Measurements from ENCODE around the gene ZNF385A. TPM values are rescaled to one million over a fixed set of nuclear protein-coding genes. Genes with fewer than 3 reads are reported as not detected.

ZNF385A gene
- total and polyA plus RNA-seq, 2 of the 13 experiments (the other 11 are each of a cell fraction or from before 2014, with no cell fraction given), result 0.44 to 0.67 TPM

GRCh38 chr12:54341378-54342300, 42.9 kb downstream of the ZNF385A start:
- Histone ChIP-seq H4K20me1 (ENCODE audit: insufficient read depth, low read length) (no peaks in the 10 kb centered on the region), H3K9me3 (ENCODE audit: low read length) (no peaks in the 10 kb centered on the region), H3K27ac (ENCODE audit: extremely low read length, insufficient read depth, low read length) (no peak overlapping the region), H3K4me1 (ENCODE audit: insufficient read depth, low read length) (peaks cover 49% of the 10 kb centered on the region), H3K27me3 (ENCODE audit: control insufficient read depth in 1 of 2, insufficient read depth in 2 of 2, low read length in 2 of 2) (no peaks in the 10 kb centered on the region), H3K4me2 (ENCODE audit: low read depth, low read length) (no peak overlapping the region), H2AFZ (ENCODE audit: low read length) (no peak overlapping the region), H3K36me3 (replicated peaks in 1 of 2; ENCODE audit: control insufficient read depth in 1 of 2, insufficient read depth in 2 of 2, low read length in 2 of 2) (peaks cover 18 to 48% of the 10 kb centered on the region in 2 experiments), H3K4me3 (replicated peaks in 1 of 3; ENCODE audit: insufficient read depth in 1 of 3, low read depth in 2 of 3, low read length in 3 of 3) (no peak overlapping the region), H3K79me2 (ENCODE audit: insufficient read depth, low read length) (peaks cover 5% of the 10 kb centered on the region), H3K9ac (ENCODE audit: insufficient read depth, low read depth, low read length) (no peak overlapping the region)
- intact Hi-C loops (cut with micrococcal nuclease; ENCODE audit: unreplicated experiment), result no loop called here
- 94% methylated on average over 9 of the region's 9 CpGs for WGBS (ENCODE audit: low lambda C conversion rate)
- in situ Hi-C loops (cut with HindIII; ENCODE audit: extremely low pct_ligation_motif_present, low pct_unique_long_range_greater_than_20kb), result no loop called here
- FAIRE-seq (no peak), ATAC-seq (no peak), DNase-seq (ENCODE audit: low spot score) (no peak)
- ChIA-PET POLR2A (interaction anchor here (1.0 to 1.5 kb wide), 4 partner anchors 13 to 61 kb away, joined by 3 to 5 read pairs (median 4); partner anchors contain the start of genes CBX5, COPZ1 and HNRNPA1), CTCF (ENCODE audit: low intra/inter-chr PET ratio, low total read pairs) (no interaction called here)
- BruUV-seq (replicated peaks), result no TSS peak
- TF ChIP-seq ARID5B (CRISPR knock-in tag; IDR thresholded peaks at IDR 0.05) (no peak), XRCC5 (optimal IDR thresholded peaks at IDR 0.05; ENCODE audit: low read length) (no peak), ZNF737 (CRISPR knock-in tag; IDR thresholded peaks at IDR 0.05; ENCODE audit: borderline replicate concordance) (no peak), GABPA (IDR thresholded peaks at IDR 0.05; ENCODE audit: low read depth, low read length) (no peak), GABPA (CRISPR knock-in tag; IDR thresholded peaks at IDR 0.05; ENCODE audit: low read depth) (no peak), ZFP90 (CRISPR knock-in tag; IDR thresholded peaks at IDR 0.05; ENCODE audit: borderline replicate concordance) (no peak), GABPB1 (CRISPR knock-in tag; IDR thresholded peaks at IDR 0.05) (no peak), HMGA1 (CRISPR knock-in tag; conservative IDR thresholded peaks at IDR 0.05) (no peak), SALL1 (CRISPR knock-in tag; IDR thresholded peaks at IDR 0.05) (no peak)
- TF ChIP-seq, protein P1, sequence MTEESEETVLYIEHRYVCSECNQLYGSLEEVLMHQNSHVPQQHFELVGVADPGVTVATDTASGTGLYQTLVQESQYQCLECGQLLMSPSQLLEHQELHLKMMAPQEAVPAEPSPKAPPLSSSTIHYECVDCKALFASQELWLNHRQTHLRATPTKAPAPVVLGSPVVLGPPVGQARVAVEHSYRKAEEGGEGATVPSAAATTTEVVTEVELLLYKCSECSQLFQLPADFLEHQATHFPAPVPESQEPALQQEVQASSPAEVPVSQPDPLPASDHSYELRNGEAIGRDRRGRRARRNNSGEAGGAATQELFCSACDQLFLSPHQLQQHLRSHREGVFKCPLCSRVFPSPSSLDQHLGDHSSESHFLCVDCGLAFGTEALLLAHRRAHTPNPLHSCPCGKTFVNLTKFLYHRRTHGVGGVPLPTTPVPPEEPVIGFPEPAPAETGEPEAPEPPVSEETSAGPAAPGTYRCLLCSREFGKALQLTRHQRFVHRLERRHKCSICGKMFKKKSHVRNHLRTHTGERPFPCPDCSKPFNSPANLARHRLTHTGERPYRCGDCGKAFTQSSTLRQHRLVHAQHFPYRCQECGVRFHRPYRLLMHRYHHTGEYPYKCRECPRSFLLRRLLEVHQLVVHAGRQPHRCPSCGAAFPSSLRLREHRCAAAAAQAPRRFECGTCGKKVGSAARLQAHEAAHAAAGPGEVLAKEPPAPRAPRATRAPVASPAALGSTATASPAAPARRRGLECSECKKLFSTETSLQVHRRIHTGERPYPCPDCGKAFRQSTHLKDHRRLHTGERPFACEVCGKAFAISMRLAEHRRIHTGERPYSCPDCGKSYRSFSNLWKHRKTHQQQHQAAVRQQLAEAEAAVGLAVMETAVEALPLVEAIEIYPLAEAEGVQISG (CRISPR knock-in tag; IDR thresholded peaks at IDR 0.05), result no peak
- TF ChIP-seq, protein P2, sequence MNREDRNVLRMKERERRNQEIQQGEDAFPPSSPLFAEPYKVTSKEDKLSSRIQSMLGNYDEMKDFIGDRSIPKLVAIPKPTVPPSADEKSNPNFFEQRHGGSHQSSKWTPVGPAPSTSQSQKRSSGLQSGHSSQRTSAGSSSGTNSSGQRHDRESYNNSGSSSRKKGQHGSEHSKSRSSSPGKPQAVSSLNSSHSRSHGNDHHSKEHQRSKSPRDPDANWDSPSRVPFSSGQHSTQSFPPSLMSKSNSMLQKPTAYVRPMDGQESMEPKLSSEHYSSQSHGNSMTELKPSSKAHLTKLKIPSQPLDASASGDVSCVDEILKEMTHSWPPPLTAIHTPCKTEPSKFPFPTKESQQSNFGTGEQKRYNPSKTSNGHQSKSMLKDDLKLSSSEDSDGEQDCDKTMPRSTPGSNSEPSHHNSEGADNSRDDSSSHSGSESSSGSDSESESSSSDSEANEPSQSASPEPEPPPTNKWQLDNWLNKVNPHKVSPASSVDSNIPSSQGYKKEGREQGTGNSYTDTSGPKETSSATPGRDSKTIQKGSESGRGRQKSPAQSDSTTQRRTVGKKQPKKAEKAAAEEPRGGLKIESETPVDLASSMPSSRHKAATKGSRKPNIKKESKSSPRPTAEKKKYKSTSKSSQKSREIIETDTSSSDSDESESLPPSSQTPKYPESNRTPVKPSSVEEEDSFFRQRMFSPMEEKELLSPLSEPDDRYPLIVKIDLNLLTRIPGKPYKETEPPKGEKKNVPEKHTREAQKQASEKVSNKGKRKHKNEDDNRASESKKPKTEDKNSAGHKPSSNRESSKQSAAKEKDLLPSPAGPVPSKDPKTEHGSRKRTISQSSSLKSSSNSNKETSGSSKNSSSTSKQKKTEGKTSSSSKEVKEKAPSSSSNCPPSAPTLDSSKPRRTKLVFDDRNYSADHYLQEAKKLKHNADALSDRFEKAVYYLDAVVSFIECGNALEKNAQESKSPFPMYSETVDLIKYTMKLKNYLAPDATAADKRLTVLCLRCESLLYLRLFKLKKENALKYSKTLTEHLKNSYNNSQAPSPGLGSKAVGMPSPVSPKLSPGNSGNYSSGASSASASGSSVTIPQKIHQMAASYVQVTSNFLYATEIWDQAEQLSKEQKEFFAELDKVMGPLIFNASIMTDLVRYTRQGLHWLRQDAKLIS (CRISPR knock-in tag; IDR thresholded peaks at IDR 0.05), result no peak

Measured in HepG2 (cell line).